22Rv1 (cell line): ENCODE results near the gene KRTAP12-1.

Source experiments
- CTCF ChIP-seq: fragments of 450-650 bp; IDR thresholded peaks from 2 replicates; pipeline ENCODE4 v1.5.1; 2017; ENCODE audit warnings: mild to moderate bottlenecking
- ZFX ChIP-seq: fragments of 450-650 bp; IDR thresholded peaks from 2 replicates; pipeline ENCODE4 v1.6.1; 2017; ENCODE audit warnings: antibody characterized with exemption, borderline replicate concordance

DNA sequence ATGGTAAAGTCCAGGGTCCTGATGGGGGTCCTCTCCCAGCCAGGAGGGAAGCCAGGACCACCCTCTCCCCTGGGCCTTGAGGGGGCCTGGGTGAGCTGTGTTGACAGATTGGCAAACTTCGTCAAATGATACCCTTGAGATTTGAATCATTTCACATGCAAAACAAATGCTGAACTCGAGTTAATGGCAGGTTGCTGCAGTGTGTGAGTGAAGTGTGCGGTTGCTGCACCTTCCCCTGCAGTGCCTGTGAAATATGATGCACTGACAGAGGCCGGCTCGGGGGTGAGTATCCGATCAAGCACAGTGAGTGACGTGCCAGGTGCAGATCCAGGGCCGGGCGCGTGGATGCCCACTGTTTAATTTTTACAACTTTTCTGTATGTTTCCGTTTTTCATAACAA lies 5.7 kb upstream of the KRTAP12-1 start:
- TF ChIP-seq CTCF (no peak), ZFX (no peak)
